GM18499 (cell line): ENCODE data around the gene ARMH4.
"Not testable (repeated sequence)": the region's sequence is repeated elsewhere in the genome, so short reads cannot be mapped to it uniquely, and the experiment has no call there.

ENCODE experiments used
- ATAC-seq: cut with Tn5 transposase; IDR thresholded peaks from one replicate; pipeline ENCODE4 v1.9.1; 2021; ENCODE audit warnings: moderate number of reproducible peaks; ENCODE audit not compliant: insufficient read depth, unreplicated experiment

ARMH4 gene

GRCh38 chr14:58146399-58146798, 5.6 kb downstream of the ARMH4 start:
- no peak for ATAC-seq

- no peak for ATAC-seq
Measured at GRCh38 chr14:58145936-58146335, 6.1 kb downstream of the ARMH4 start.

DNA sequence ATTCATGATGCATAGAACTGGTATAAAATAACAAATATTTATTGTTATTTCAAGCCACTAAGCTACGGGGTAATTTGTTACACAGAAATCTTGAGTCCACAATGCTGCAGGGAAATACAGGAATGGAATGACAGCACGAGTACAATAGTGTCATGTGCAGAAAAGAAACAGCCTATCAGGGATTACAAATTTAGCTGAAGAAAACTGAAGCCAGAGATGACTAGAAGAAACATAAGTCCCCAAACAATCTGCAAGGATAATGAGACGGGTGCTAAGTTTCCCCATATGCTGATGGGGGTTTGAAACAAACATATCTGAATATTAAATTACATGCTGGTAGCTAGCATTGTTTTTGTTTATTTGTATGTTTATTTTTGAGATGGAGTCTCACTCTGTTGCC, 8.9 kb downstream of the ARMH4 start:
- ATAC-seq: no peak

- ATAC-seq: no peak
Measured at GRCh38 chr14:58141893-58142292, 10.1 kb downstream of the ARMH4 start.

GRCh38 chr14:58138714-58139482, 13.1 kb downstream of the ARMH4 start:
- no peak for ATAC-seq

GRCh38 chr14:58138031-58138713, 13.8 kb downstream of the ARMH4 start:
- ATAC-seq: no peak

- ATAC-seq: no peak
Measured at GRCh38 chr14:58133739-58134138, 18.3 kb downstream of the ARMH4 start.

DNA sequence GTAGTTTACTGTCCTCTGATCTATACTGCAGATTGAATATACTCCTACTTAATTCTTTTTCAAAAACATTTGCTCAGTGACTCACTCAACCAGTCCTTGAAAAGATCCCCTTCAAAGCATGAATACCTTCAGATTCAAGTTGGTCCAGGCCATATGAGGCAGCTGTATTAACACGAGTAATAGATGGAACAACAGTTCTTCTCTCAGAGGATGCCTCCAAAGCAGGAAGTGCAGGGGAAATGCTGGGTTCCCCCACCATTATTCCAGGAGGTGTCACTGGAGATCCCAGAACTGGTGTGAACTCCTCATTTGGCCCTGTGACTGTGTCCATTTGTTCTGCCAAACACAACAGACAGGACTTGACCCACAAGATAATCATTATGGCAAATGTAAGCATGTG, 20.6 kb downstream of the ARMH4 start:
- no peak for ATAC-seq

DNA sequence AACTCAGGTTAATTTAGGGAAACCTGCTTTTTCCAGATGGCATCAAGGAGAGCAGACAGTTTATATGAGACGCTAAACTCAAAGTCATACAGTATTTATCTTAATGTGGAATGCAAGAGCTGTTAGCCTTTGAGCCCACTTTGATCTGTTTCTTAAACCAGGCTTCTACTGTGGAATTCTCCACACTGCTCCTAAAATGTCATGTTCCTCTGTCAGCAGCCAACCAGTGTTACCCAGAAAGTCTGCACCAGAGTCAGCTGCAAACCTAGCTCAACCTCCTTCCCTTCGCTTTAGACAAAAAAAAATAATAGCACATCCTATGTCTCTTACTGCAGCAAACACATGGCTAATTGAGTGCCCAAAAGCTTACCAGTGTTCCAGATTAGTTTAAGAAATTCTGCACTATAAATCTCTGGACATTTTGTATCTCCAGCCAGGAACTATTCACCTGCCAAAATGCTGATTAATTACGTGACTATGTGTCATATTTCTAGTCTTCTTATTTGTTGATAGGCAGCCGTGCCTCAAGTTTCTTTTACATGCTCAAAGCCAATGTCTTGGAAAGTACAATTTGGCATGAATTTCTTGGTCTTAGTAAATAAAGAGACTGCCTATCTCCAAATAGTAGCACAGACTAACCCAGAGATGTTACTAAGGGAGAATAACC, 21.8 kb downstream of the ARMH4 start:
- no peak for ATAC-seq

GRCh38 chr14:58129208-58129607, 22.8 kb downstream of the ARMH4 start:
- no peak for ATAC-seq

GRCh38 chr14:58128416-58128815, 23.6 kb downstream of the ARMH4 start:
- ATAC-seq: no peak

GRCh38 chr14:58122546-58122945, 29.5 kb downstream of the ARMH4 start:
- ATAC-seq: not testable (repeated sequence)

DNA sequence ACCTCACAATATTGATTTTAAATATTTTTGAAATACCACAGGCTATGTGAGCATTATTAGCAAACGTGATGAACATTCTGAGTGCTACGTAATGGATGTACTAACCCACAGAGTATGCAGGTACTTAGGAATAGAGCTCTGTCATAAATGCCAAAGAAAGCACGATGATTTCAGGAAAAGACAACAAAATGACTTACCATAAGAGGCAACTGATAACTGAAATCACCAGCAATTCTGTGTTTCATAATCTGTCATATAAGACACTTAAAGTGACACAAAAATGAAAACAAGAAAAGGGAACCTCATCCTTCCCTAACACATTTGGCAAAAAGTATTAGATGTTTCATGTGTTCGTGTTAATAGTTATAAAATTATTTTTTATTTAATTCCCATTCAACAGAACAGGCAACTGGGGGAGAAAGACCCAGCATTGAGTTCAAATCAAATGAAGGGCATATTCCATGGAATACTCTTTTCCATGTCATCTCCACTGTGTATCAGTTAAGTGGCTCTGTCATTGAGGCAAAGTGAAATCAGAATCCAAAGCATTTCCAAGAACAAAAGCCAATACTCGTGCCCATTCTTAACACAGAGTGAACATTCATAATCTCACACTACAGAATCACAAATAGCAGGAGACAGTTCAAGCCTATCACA, 30.4 kb downstream of the ARMH4 start:
- ATAC-seq: no peak

GRCh38 chr14:58119381-58119780, 32.6 kb downstream of the ARMH4 start:
- ATAC-seq: no peak

DNA sequence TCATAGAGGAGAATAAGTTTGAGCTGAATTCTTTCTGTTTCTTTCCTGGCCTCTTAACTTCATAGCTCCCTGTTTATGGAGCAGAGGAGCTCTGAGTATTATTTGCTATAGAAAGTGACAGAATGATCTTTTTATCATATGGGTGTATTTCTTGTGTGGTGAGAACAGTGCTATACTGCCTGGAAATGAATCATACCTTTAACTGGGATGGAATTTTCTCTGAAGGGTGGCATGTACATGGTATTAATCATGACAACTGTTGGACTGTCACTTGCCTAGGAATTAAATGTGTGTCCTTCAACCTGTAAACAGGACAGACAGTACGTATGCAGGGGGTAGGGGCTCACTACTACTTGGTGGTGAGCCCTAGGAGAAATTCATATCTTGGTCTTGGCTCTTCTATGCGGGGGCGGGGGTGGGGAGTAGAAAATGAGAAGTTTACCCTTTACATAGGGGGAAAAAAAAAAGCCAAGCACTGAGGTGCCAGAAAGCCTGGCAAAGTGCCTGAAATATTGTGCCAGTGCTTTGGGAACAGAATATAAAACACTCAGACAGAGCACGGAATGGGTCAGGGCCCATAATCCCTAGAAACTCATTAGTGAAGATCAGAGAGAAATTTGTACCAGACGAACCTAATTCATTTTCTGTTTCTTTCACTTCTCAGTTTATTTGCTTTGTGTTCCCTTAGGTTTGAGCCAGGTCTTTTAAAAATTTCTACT, 33.8 kb downstream of the ARMH4 start:
- ATAC-seq: no peak

DNA sequence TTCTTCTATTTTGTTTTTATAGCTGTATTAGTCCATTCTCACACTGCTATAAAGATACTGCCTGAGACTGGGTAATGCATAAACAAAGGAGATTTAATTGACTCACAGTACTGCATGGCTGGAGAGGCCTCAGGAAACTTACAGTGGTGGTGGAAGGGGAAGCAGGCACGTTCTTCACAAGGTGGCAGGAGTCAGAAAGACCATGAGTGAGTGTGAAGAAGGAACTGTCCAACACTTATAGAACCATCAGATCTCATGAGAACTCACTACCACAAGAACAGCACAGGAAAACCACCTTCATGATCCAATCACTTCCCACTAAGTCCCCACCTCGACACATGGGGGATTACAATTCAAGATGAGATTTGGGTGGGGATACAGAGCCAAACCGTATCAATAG, 42.3 kb downstream of the ARMH4 start:
- ATAC-seq: no peak

DNA sequence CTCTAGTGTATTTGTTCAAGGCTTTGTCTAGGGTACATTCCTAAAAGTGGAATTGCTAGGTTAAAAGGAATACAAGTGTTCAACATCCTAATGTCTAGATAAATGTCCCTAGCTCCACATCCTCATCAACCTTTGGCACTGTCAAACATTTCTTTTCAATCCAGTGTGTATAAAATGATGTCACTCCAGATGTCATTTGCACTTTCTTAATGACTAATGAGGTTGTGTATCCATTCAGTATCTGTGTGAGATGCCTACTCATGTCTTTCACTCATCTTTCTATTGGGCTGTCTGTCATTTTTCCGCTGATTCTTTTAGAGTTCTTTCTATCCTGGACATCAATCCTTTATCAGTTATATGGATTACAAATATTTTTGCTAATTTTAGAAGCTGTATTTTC, 43.3 kb downstream of the ARMH4 start:
- ATAC-seq: no peak

DNA sequence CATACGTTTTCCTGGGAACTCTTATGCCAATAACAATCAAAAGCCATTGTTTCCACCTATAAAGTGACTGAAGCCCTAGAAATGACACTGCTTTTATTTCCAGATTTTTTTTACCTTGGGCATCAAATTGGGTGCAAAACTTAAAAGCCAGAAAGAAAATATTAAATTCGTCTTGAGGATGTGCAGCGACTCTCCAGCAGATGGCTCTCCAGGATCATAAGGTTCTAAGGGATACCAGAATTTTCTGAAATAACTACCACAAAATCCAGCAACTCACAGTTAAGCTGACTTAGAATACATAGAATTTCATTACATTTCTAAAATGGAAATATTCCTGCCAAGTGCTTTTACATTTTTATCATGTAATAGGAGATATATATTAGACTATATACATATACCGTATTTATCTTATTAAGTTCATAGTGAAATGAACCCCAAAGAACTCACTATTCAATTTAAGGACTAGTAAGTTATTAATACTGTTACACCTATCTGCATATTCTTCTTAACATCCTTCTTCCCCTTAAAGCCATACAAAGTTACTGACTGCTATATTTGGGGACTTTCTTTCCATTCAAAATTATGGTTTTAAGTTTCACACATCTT, 44.0 kb downstream of the ARMH4 start:
- ATAC-seq: no peak

DNA sequence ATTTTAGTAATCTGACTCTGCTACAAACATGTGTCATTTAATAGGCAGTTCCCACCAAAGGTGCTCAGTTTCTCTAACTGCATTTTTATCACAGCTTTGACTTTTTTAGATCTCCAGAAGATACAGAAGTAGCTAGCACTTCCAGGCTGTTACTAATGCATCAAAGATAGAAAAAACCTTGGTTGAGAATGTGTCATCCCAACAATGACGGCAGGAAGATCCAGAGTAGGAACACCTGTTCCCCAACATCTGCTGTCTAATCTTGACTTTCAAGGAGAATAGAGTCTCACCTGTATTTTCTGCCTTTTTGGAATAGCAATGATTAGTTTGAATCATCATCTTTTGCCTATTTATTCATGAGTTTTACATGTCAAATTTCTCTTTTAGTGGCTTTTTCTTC, 45.0 kb downstream of the ARMH4 start:
- no peak for ATAC-seq

DNA sequence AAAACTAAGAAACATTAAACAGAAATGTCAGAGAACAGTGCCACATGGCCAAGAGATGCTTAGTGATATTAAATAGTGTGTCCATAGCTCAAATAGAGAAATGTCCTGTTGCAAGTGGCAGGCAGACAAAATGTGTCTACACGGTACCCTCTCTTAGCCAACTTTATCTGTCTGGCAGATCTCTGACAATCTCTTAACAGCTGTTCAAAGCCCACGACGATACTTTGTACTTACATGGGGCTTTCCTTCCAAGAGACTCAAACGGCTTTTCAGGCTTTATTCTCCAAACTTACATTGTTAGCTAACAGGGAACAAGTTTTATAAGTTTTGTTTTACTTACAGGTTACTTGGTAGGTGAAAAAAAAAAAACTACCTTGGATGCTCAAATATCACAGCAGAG, 45.6 kb downstream of the ARMH4 start:
- ATAC-seq: no peak
